Activated CD4-positive, alpha-beta T cell treated with anti-CD3 and anti-CD28 coated beads, Interleukin-2, amount 10 ng/mL, durations not matched to agents 24 days and 14 days (primary cell): ENCODE data around the gene RGS12. TPM values are rescaled to one million over a fixed set of nuclear protein-coding genes. Genes with fewer than 3 reads are reported as not detected.

ENCODE experiments used
- DNase-seq: peaks from one replicate; pipeline ENCODE4 v3.0.0; 2022
- H3K27ac Mint-ChIP-seq: one replicate; pipeline ENCODE4 v1.8.0; 2022; ENCODE audit warnings: mild to moderate bottlenecking, mixed read lengths
- H3K27me3 Mint-ChIP-seq: one replicate; pipeline ENCODE4 v1.8.0; 2022; ENCODE audit warnings: mixed read lengths
- H3K36me3 Mint-ChIP-seq: one replicate; pipeline ENCODE4 v1.8.0; 2022; ENCODE audit warnings: low read depth, mild to moderate bottlenecking, mixed read lengths
- H3K4me1 Mint-ChIP-seq: one replicate; pipeline ENCODE4 v1.8.0; 2021; ENCODE audit warnings: mixed read lengths
- H3K4me3 Mint-ChIP-seq: one replicate; pipeline ENCODE4 v1.8.0; 2022; ENCODE audit warnings: mild to moderate bottlenecking, moderate library complexity, mixed read lengths
- H3K9me3 Mint-ChIP-seq: one replicate; pipeline ENCODE4 v1.8.0; 2021; ENCODE audit warnings: mixed read lengths
- intact Hi-C: fragments of 100-400 bp; cut with micrococcal nuclease; formaldehyde crosslinking; loops from one replicate; pipeline ENCODE4 v1.15.1; 2023
- total RNA-seq: library from RNA; stranded (reverse); gene quantifications from 2 replicates; pipeline ENCODE4 v1.2.3, GENCODE V29; 2022

RGS12 gene
- total RNA-seq, 1 donor from 2014 or later = 3.3 TPM

DNA sequence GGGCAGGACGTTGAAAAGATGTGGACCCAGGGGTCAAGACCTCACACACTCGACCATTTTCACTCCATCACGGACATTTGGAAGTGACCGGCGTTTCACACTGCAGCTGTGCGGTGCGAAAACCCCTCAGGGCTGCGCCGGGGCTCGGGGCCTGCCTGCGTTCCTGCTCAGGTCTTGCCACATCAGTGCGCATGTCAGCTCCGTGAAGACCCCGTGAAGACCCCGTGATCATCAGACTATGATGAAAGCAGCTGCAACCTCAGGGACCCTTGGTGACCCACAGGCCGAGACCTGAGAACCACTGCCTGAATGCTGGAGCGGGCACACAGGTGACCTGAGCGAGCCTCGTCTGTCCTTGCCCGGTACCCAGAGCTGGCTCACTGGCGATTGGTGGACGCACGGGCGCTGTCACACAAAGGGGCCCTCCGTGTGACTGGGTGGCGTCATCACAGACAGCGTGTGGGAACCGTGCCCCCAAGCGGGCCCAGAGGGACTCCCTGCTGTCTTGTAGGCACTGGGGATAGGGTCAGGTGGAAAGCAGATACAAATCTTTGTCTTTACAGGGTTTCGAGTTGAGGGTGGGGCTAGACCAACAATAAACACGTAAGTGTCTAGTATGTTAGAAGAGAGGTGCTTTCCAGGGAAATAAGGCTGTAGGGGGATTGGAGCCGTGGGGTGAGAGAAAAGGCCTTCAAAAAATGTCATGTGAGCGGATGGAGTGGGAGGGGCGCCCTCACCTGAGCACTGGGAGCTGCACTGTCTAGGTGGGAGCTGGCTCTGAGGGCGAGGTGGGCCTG, 31.2 kb upstream of the RGS12 start:
- Mint-ChIP-seq H3K9me3 (no peaks in the 10 kb centered on the region), H3K4me3 (no peak overlapping the region), H3K4me1 (no peaks in the 10 kb centered on the region), H3K27me3 (no peaks in the 10 kb centered on the region), H3K36me3 (no peaks in the 10 kb centered on the region), H3K27ac (no peak overlapping the region)
- intact Hi-C loops = no loop called here
- DNase-seq = no peak

DNA sequence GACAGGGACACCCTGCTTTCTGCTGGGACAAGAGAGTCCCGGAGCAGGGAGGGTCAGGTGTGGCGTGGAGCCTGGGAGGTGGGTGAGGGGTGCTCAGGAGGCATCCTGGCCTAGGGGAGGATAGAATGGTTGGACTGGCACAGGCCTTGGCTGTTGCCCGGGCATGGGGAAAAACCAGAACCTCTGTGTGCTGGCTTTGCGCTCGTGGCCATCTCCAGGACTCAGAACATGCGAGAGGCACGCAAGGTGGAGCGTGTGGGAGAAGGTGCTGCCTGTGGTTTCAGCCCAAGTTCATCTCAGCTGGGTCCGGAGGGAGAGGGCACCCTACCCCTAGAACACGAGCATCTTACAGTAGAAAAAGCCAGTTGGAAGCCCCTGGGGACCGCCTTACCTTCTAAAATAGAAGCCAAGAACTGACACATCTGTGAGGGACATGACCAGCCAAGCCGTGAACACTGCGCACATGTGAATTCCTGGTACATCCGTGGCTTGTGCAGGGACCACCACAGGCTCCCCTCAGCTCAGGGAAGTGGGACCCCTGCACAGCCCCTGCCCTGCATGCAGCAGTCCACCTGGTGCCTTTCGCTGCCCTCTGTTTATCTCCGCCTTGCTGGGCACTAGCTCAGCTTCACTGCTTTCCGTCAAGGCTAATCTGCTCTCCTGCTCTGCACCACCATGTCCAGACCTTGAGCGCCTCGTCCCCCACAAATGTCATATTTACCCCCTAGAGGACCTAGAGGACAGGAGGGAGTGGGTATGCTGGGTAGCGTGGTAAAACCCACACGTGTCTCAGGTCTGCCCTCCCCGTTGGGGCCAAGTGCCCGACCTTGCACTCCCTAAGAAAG, 30.4 kb upstream of the RGS12 start:
- Mint-ChIP-seq H3K9me3 (no peaks in the 10 kb centered on the region), H3K27ac (no peak overlapping the region), H3K4me1 (no peaks in the 10 kb centered on the region), H3K27me3 (no peaks in the 10 kb centered on the region), H3K36me3 (no peaks in the 10 kb centered on the region), H3K4me3 (no peak overlapping the region)
- no peak for DNase-seq
- intact Hi-C loops = no loop called here

DNA sequence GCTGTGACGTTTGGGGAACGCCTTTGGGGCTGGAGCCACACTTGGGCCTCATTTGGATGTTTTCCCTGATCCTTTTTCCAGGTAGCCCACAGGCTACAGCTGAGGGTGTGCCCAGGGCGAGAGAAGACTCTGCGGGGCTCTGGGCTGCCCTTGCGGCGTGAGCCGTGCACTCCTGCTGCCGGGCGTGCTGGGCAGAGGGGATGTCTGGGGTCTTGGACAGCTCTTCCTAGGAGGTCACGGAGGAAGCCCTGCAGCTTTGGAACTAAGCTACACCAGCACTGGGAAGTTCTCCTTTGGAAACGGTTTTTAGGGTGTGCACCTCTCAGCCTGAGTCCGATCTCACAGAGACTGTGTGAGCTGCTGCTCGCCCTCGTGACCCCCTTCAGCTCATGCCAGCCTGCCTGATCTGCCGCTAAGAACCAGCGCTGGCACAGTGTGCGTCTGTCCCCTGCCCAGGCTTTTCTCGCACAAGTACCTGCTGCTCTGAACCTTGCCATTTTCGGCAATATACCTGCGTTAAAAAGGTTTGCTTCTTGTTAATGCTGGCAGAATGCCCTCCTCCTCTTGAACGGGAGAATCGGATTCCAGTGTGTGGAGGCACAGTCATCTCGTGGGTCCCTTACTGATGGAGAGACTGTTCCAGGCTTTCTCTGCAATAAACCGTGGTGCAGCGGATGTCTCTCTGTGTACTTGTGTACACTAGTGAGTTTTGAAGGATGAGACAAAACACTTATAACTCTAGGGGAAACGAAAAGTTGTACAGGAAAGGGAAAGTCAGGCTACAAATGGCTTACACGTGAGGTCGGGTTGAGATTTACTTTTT, 29.6 kb upstream of the RGS12 start:
- H3K36me3 Mint-ChIP-seq = no peaks in the 10 kb centered on the region
- H3K9me3 Mint-ChIP-seq = no peaks in the 10 kb centered on the region
- no peak overlapping the region for H3K4me3 Mint-ChIP-seq
- no peaks in the 10 kb centered on the region for H3K4me1 Mint-ChIP-seq
- intact Hi-C loops = no loop called here
- H3K27me3 Mint-ChIP-seq = no peaks in the 10 kb centered on the region
- H3K27ac Mint-ChIP-seq = no peak overlapping the region
- no peak for DNase-seq

DNA sequence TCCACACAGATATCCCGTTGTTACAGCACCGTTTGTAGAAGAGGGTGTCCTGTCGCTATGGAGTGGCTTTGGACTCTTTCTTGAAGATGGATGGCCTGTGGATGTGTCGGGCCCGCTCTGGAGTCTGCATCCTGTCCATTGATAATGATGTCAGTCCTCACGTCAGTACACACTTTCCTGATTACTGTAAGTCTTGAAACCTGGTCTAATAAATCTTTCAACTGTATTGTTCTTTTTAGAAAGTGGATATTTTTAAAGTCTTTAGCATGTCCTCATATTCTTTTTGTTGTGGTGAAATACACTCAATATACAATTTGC, 29.0 kb upstream of the RGS12 start:
- Mint-ChIP-seq H3K4me1 (no peaks in the 10 kb centered on the region), H3K27me3 (no peaks in the 10 kb centered on the region), H3K36me3 (no peaks in the 10 kb centered on the region), H3K4me3 (no peak overlapping the region), H3K27ac (no peak overlapping the region), H3K9me3 (no peaks in the 10 kb centered on the region)
- DNase-seq = no peak
- intact Hi-C loops = no loop called here

DNA sequence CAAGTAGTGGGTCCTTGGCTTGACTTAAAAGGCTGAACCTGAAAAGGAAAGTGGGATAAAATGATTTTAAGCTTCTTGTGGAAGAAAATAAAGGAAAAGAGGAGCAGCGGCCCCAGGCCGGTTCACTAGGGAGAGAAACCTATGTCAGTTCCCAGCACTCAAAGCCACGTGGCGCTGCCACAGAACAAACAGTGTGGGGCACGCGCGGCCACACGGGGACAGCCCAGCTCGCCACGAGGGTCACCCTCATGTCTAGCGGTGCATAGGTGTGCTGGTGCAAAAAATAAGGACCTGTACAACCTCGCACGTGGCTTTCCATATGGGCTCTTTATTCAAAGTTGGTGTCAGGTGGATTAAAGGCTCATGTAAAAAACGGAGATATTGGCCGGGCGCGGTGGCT, 26.7 kb upstream of the RGS12 start:
- no peaks in the 10 kb centered on the region for H3K36me3 Mint-ChIP-seq
- no peak overlapping the region for H3K27ac Mint-ChIP-seq
- no peaks in the 10 kb centered on the region for H3K9me3 Mint-ChIP-seq
- H3K4me1 Mint-ChIP-seq = no peaks in the 10 kb centered on the region
- intact Hi-C loops = no loop called here
- no peaks in the 10 kb centered on the region for H3K27me3 Mint-ChIP-seq
- no peak for DNase-seq
- H3K4me3 Mint-ChIP-seq = no peak overlapping the region

- H3K4me1 Mint-ChIP-seq = no peaks in the 10 kb centered on the region
- no peaks in the 10 kb centered on the region for H3K36me3 Mint-ChIP-seq
- H3K4me3 Mint-ChIP-seq = no peak overlapping the region
- no peak for DNase-seq
- no peak overlapping the region for H3K27ac Mint-ChIP-seq
- intact Hi-C loops = no loop called here
- peaks cover 6% of the 10 kb centered on the region for H3K27me3 Mint-ChIP-seq
- H3K9me3 Mint-ChIP-seq = no peaks in the 10 kb centered on the region
These were observed 25.0 kb upstream of the RGS12 start for GRCh38 chr4:3267576-3268394.

DNA sequence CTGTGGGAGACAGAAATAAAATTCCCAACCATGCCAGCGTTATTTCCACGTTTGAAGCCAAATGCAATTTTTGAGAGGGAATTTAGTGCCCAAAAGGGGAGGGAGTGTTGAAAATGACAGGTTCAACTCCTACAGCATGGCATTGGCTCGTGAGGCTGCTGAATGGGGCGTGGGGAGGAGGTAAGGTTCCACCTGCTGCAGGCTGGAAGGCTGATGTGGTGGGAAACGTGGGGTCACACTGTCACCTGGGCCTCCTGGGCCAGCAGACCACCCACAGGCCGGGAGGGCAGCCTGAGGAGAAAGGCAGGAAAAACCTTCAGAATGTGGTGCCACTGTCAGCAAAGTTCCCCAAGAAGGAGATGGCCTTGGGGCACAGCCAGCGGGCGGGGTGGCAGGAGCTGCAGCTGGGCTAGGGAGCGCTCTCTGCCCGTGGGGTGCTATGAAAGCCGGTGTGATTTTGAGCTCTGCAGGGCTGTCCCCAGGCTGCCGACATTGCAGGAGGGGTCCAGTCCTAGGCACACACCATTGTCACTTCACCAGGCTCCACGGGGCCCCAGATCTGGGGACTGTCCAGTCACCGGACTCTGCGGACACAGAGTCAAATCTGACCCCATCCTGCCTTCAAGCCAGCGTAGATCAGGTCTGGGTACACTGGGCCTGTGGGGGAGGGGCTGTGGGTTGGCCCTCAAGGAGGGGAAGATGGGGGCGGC, 24.3 kb upstream of the RGS12 start:
- DNase-seq = no peak
- Mint-ChIP-seq H3K9me3 (no peaks in the 10 kb centered on the region), H3K4me1 (no peaks in the 10 kb centered on the region), H3K4me3 (no peak overlapping the region), H3K36me3 (no peaks in the 10 kb centered on the region), H3K27ac (no peak overlapping the region), H3K27me3 (peaks cover 6% of the 10 kb centered on the region)
- intact Hi-C loops = no loop called here

DNA sequence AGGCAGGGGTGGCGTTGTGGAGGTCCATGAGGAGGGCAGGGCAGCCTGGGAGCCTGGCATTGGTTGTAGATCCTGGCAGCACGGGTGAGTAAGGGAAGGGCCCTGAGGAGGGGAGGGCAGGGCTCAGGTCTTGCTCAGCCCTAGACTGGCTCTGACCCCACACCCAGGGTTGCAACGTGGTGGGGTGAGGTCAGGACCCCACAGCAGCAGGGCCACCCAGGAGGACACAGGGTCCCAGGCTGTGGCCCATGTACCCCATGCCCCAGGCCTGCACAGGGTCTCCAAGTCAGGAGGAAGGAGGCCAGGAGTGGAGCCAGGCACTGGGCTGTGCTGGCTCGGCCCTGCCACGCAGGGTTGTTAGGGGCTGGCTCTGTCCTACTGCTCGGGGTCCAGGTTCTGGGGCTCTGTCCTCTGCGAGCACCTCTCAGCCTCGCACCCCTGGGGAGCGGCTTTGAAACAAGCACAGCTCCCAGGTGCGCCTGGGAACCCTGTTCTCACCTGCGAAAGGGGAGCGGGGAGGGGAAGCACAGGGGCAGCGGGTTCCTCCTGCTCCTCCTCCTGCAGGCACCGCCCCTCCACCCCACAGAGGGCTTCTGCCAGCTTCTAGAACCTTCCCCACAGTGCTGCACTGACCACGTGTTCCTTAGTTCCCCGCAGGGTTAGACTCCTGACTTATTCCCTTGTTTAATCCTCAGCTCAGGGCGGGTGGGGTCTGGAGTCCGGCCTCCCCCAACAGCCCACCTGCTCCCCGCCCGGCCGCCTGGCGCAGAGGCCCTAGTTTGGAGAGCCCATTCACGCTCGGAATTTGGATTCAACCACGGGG, 23.5 kb upstream of the RGS12 start:
- Mint-ChIP-seq H3K27ac (no peak overlapping the region), H3K27me3 (peaks cover 6% of the 10 kb centered on the region), H3K36me3 (no peaks in the 10 kb centered on the region), H3K9me3 (no peaks in the 10 kb centered on the region), H3K4me3 (no peak overlapping the region), H3K4me1 (no peaks in the 10 kb centered on the region)
- intact Hi-C loops = no loop called here
- no peak for DNase-seq

GRCh38 chr4:3269991-3270611, 22.7 kb upstream of the RGS12 start:
- H3K9me3 Mint-ChIP-seq = no peaks in the 10 kb centered on the region
- intact Hi-C loops = no loop called here

GRCh38 chr4:3271131-3271530, 21.7 kb upstream of the RGS12 start:
- Mint-ChIP-seq H3K27ac (no peak overlapping the region), H3K9me3 (no peaks in the 10 kb centered on the region), H3K4me3 (no peak overlapping the region), H3K27me3 (peaks cover 8% of the 10 kb centered on the region), H3K4me1 (peaks cover 3% of the 10 kb centered on the region), H3K36me3 (no peaks in the 10 kb centered on the region)
- intact Hi-C loops = no loop called here
- no peak for DNase-seq

More at GRCh38 chr4:3269991-3270611, 22.7 kb upstream of the RGS12 start:
- no peak overlapping the region for H3K27ac Mint-ChIP-seq
- DNase-seq = no peak
- H3K4me3 Mint-ChIP-seq = no peak overlapping the region
- H3K4me1 Mint-ChIP-seq = no peaks in the 10 kb centered on the region
- no peaks in the 10 kb centered on the region for H3K36me3 Mint-ChIP-seq
- peaks cover 6% of the 10 kb centered on the region for H3K27me3 Mint-ChIP-seq

GRCh38 chr4:3276986-3277385, 15.8 kb upstream of the RGS12 start:
- no peak for DNase-seq
- Mint-ChIP-seq H3K4me3 (no peak overlapping the region), H3K9me3 (peaks cover 6% of the 10 kb centered on the region), H3K4me1 (peaks cover 3% of the 10 kb centered on the region), H3K36me3 (no peaks in the 10 kb centered on the region), H3K27ac (no peak overlapping the region), H3K27me3 (peaks cover 9% of the 10 kb centered on the region)
- intact Hi-C loops = no loop called here

DNA sequence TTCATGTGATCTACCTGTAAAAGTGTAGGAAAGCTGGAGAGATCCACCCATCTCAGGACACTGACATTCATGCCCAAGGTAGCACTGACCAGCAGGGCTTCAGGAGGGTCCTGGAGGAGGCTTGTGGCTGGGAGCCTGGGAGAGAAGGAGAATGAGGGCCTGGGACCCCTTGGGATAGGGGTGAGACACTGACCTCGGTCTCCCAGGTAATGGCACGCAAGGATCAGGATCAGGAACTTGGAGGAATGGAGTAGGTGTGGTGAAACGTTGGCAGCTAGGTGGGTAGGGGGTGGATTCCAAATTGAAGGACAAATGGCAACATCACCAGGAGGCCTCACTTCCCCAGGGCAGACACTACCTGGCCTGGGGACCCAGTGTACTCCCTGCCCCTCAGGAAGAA, 12.4 kb upstream of the RGS12 start:
- no peak for DNase-seq
- Mint-ChIP-seq H3K27ac (no peak overlapping the region), H3K9me3 (peaks cover 6% of the 10 kb centered on the region), H3K27me3 (peaks cover 6% of the 10 kb centered on the region), H3K36me3 (no peaks in the 10 kb centered on the region), H3K4me1 (peaks cover 3% of the 10 kb centered on the region), H3K4me3 (no peak overlapping the region)
- intact Hi-C loops = no loop called here
